Measurements from ENCODE around the gene GJA1.
A peak's percentile ranks its signal among the peaks of the same experiment; 100 is the strongest.
"Not testable (repeated sequence)": the region's sequence is repeated elsewhere in the genome, so short reads cannot be mapped to it uniquely, and the experiment has no call there.

GJA1 gene

DNA sequence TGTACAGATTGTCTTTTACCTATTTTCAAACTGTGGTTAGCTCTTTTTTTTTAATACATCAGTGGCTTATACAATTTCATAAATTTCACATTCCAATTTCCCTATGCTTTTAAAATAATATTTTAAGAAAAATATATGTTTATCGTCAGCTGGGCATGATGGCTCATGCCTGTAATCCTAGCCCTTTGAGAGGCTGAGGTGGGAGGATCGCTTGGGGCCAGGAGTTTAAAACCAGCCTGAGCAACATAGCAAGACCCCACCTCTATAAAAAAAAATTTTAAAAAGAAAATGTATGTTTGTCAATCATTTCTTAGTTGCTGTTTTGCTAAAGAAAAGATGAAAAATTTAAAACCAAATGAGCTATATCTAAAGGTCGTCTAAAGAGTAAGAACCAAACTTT is 3.4 kb downstream of the GJA1 start:
- Histone ChIP-seq H3K9me3 (ENCODE audit: control insufficient read depth in 1 of 2, low read length in 2 of 2) (no peaks in the 10 kb centered on the region), H3K4me1 (ENCODE audit: control insufficient read depth in 1 of 2, insufficient read depth in 2 of 2, low read length in 2 of 2) (no peaks in the 10 kb centered on the region), H3K27me3 (ENCODE audit: low read depth, low read length) (no peaks in the 10 kb centered on the region), H3K27ac (ENCODE audit: low read length) (peak overlapping the region; percentile 94), H3K36me3 (ENCODE audit: control insufficient read depth in 1 of 2, insufficient read depth in 2 of 2, low read length in 2 of 2) (peaks cover 0 to 8% of the 10 kb centered on the region in 2 donors), H3K4me3 (ENCODE audit: low read depth in 1 of 2, low read length in 2 of 2) (peak overlapping the region in 1 of 2 donors; percentile 46)

DNA sequence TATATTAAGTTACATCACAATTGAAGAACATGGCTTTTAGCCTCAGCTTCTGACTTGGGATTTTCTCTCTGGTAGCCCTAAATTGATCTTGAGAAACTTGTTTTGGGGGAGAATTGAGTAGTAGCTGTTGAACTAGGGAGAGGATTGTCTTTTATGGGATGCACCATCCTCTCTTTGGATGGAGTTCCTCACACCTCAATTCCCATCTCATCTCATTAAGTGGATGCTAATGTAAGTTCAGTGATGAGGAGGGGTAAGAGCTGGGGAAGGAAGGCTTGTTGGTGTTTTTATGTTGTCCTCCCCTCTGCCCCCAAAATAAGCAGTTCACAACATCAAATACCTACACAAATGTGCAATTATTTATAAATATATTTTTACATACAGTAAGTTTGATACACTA is 4.0 kb downstream of the GJA1 start:
- peaks cover 0 to 8% of the 10 kb centered on the region in 2 donors for H3K36me3 ChIP-seq (ENCODE audit: control insufficient read depth in 1 of 2, insufficient read depth in 2 of 2, low read length in 2 of 2)
- H3K9me3 ChIP-seq (ENCODE audit: control insufficient read depth in 1 of 2, low read length in 2 of 2), result no peaks in the 10 kb centered on the region
- peak overlapping the region; percentile 94 for H3K27ac ChIP-seq (ENCODE audit: low read length)
- H3K4me1 ChIP-seq (ENCODE audit: control insufficient read depth in 1 of 2, insufficient read depth in 2 of 2, low read length in 2 of 2), result no peaks in the 10 kb centered on the region
- H3K27me3 ChIP-seq (ENCODE audit: low read depth, low read length), result no peaks in the 10 kb centered on the region
- H3K4me3 ChIP-seq (ENCODE audit: low read depth in 1 of 2, low read length in 2 of 2), result peak overlapping the region; percentile 24 to 46

- Histone ChIP-seq H3K9me3 (ENCODE audit: control insufficient read depth in 1 of 2, low read length in 2 of 2) (no peaks in the 10 kb centered on the region), H3K36me3 (ENCODE audit: control insufficient read depth in 1 of 2, insufficient read depth in 2 of 2, low read length in 2 of 2) (peaks cover 0 to 8% of the 10 kb centered on the region in 2 donors), H3K27me3 (ENCODE audit: low read depth, low read length) (no peaks in the 10 kb centered on the region), H3K4me3 (ENCODE audit: low read depth in 1 of 2, low read length in 2 of 2) (peak overlapping the region in 1 of 2 donors; percentile 46), H3K4me1 (ENCODE audit: control insufficient read depth in 1 of 2, insufficient read depth in 2 of 2, low read length in 2 of 2) (no peaks in the 10 kb centered on the region), H3K27ac (ENCODE audit: low read length) (peak overlapping the region; percentile 94)
Observed at GRCh38 chr6:121439926-121440325, 4.5 kb downstream of the GJA1 start.

GRCh38 chr6:121441477-121441876 is 6.0 kb downstream of the GJA1 start:
- no peak overlapping the region for H3K27ac ChIP-seq (ENCODE audit: low read length)
- no peak overlapping the region for H3K4me3 ChIP-seq (ENCODE audit: low read depth in 1 of 2, low read length in 2 of 2)
- H3K9me3 ChIP-seq (ENCODE audit: control insufficient read depth in 1 of 2, low read length in 2 of 2), result no peaks in the 10 kb centered on the region
- H3K4me1 ChIP-seq (ENCODE audit: control insufficient read depth in 1 of 2, insufficient read depth in 2 of 2, low read length in 2 of 2), result no peaks in the 10 kb centered on the region
- H3K27me3 ChIP-seq (ENCODE audit: low read depth, low read length), result no peaks in the 10 kb centered on the region
- H3K36me3 ChIP-seq (ENCODE audit: control insufficient read depth in 1 of 2, insufficient read depth in 2 of 2, low read length in 2 of 2), result peaks cover 0 to 11% of the 10 kb centered on the region in 2 donors

DNA sequence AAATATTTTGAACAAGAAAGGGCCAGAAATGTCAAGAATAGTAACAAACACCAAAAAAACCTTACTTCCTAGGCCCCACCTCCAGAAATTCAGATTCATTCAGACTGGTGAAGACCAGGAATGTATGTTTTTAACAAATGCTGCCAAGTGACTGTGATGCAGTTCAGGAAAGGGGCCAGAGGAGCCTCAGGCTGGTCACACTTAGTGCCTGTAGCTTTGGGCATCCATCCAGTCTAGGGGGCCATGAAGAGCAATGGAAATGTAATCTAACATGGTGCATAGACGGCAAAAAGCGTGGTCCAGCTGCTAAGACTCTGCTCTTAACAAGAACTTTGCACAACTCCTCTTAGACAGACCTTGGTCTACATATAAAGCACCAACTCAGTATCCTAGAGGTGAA is 7.1 kb downstream of the GJA1 start:
- Histone ChIP-seq H3K36me3 (ENCODE audit: control insufficient read depth in 1 of 2, insufficient read depth in 2 of 2, low read length in 2 of 2) (peaks cover 5 to 13% of the 10 kb centered on the region in 2 donors), H3K4me1 (ENCODE audit: control insufficient read depth in 1 of 2, insufficient read depth in 2 of 2, low read length in 2 of 2) (no peaks in the 10 kb centered on the region), H3K9me3 (ENCODE audit: control insufficient read depth in 1 of 2, low read length in 2 of 2) (no peaks in the 10 kb centered on the region), H3K27ac (ENCODE audit: low read length) (no peak overlapping the region), H3K4me3 (ENCODE audit: low read depth in 1 of 2, low read length in 2 of 2) (no peak overlapping the region), H3K27me3 (ENCODE audit: low read depth, low read length) (no peaks in the 10 kb centered on the region)

DNA sequence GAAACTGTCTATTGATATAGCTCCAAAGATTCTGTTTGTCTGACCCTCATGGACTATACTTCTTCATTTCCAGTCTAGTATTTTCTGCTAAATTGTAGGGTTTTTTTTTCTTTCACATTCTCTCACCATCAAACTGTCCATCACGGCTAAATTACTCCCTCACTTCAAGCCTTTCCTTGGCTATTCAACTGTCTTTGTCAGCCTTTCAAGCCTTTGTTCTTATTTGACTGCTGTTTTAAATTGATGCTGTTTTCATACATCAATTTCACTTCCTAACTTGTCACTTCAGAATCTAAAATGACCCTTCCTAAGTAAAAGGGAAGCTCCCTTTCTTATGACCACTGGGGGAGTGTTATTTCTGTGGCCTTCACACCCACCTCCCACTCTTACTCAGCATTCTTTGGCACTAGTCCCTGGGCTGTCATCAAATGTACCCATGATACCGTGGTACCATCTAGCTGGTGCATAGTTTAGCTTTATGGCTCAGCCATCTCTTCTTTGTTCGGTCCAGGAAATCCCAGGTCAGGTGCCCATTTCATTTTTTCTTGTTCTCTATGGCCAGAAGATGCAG is 8.6 kb downstream of the GJA1 start:
- no peak overlapping the region for H3K4me3 ChIP-seq (ENCODE audit: low read depth in 1 of 2, low read length in 2 of 2)
- no peaks in the 10 kb centered on the region for H3K27me3 ChIP-seq (ENCODE audit: low read depth, low read length)
- peaks cover 5 to 14% of the 10 kb centered on the region in 2 donors for H3K36me3 ChIP-seq (ENCODE audit: control insufficient read depth in 1 of 2, insufficient read depth in 2 of 2, low read length in 2 of 2)
- peak overlapping the region; percentile 42 for H3K27ac ChIP-seq (ENCODE audit: low read length)
- H3K9me3 ChIP-seq (ENCODE audit: control insufficient read depth in 1 of 2, low read length in 2 of 2), result no peaks in the 10 kb centered on the region
- H3K4me1 ChIP-seq (ENCODE audit: control insufficient read depth in 1 of 2, insufficient read depth in 2 of 2, low read length in 2 of 2), result no peaks in the 10 kb centered on the region

DNA sequence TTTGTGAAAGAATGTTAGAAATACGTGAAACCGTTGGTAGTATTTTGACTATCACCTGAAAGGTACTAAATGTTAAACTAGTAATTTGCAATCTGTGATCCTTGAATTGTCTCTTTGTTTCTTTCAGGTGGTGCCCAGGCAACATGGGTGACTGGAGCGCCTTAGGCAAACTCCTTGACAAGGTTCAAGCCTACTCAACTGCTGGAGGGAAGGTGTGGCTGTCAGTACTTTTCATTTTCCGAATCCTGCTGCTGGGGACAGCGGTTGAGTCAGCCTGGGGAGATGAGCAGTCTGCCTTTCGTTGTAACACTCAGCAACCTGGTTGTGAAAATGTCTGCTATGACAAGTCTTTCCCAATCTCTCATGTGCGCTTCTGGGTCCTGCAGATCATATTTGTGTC is 11.3 kb downstream of the GJA1 start:
- H3K27me3 ChIP-seq (ENCODE audit: low read depth, low read length); H3K27ac ChIP-seq (ENCODE audit: low read length); H3K4me3 ChIP-seq (ENCODE audit: low read depth in 1 of 2, low read length in 2 of 2); H3K4me1 ChIP-seq (ENCODE audit: control insufficient read depth in 1 of 2, insufficient read depth in 2 of 2, low read length in 2 of 2); H3K9me3 ChIP-seq (ENCODE audit: control insufficient read depth in 1 of 2, low read length in 2 of 2): not testable (repeated sequence)
- peaks cover 5 to 14% of the 10 kb centered on the region in 2 donors for H3K36me3 ChIP-seq (ENCODE audit: control insufficient read depth in 1 of 2, insufficient read depth in 2 of 2, low read length in 2 of 2)

DNA sequence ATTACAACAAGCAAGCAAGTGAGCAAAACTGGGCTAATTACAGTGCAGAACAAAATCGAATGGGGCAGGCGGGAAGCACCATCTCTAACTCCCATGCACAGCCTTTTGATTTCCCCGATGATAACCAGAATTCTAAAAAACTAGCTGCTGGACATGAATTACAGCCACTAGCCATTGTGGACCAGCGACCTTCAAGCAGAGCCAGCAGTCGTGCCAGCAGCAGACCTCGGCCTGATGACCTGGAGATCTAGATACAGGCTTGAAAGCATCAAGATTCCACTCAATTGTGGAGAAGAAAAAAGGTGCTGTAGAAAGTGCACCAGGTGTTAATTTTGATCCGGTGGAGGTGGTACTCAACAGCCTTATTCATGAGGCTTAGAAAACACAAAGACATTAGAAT is 12.3 kb downstream of the GJA1 start:
- peaks cover 5 to 14% of the 10 kb centered on the region in 2 donors for H3K36me3 ChIP-seq (ENCODE audit: control insufficient read depth in 1 of 2, insufficient read depth in 2 of 2, low read length in 2 of 2)
- H3K27me3 ChIP-seq (ENCODE audit: low read depth, low read length); H3K27ac ChIP-seq (ENCODE audit: low read length); H3K9me3 ChIP-seq (ENCODE audit: control insufficient read depth in 1 of 2, low read length in 2 of 2); H3K4me3 ChIP-seq (ENCODE audit: low read depth in 1 of 2, low read length in 2 of 2); H3K4me1 ChIP-seq (ENCODE audit: control insufficient read depth in 1 of 2, insufficient read depth in 2 of 2, low read length in 2 of 2): not testable (repeated sequence)

DNA sequence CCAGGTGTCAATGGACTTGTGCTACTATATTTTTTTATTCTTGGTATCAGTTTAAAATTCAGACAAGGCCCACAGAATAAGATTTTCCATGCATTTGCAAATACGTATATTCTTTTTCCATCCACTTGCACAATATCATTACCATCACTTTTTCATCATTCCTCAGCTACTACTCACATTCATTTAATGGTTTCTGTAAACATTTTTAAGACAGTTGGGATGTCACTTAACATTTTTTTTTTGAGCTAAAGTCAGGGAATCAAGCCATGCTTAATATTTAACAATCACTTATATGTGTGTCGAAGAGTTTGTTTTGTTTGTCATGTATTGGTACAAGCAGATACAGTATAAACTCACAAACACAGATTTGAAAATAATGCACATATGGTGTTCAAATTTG is 13.1 kb downstream of the GJA1 start:
- H3K36me3 ChIP-seq (ENCODE audit: control insufficient read depth in 1 of 2, insufficient read depth in 2 of 2, low read length in 2 of 2), result peaks cover 5 to 14% of the 10 kb centered on the region in 2 donors
- H3K27ac ChIP-seq (ENCODE audit: low read length); H3K4me1 ChIP-seq (ENCODE audit: control insufficient read depth in 1 of 2, insufficient read depth in 2 of 2, low read length in 2 of 2); H3K4me3 ChIP-seq (ENCODE audit: low read depth in 1 of 2, low read length in 2 of 2); H3K27me3 ChIP-seq (ENCODE audit: low read depth, low read length); H3K9me3 ChIP-seq (ENCODE audit: control insufficient read depth in 1 of 2, low read length in 2 of 2): not testable (repeated sequence)

DNA sequence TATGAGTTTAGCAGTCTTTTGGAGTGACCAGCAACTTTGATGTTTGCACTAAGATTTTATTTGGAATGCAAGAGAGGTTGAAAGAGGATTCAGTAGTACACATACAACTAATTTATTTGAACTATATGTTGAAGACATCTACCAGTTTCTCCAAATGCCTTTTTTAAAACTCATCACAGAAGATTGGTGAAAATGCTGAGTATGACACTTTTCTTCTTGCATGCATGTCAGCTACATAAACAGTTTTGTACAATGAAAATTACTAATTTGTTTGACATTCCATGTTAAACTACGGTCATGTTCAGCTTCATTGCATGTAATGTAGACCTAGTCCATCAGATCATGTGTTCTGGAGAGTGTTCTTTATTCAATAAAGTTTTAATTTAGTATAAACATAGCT is 13.9 kb downstream of the GJA1 start:
- Histone ChIP-seq H3K27ac (ENCODE audit: low read length) (no peak overlapping the region), H3K36me3 (ENCODE audit: control insufficient read depth in 1 of 2, insufficient read depth in 2 of 2, low read length in 2 of 2) (peaks cover 5 to 14% of the 10 kb centered on the region in 2 donors), H3K4me1 (ENCODE audit: control insufficient read depth in 1 of 2, insufficient read depth in 2 of 2, low read length in 2 of 2) (no peaks in the 10 kb centered on the region), H3K27me3 (ENCODE audit: low read depth, low read length) (no peaks in the 10 kb centered on the region), H3K9me3 (ENCODE audit: control insufficient read depth in 1 of 2, low read length in 2 of 2) (no peaks in the 10 kb centered on the region), H3K4me3 (ENCODE audit: low read depth in 1 of 2, low read length in 2 of 2) (no peak overlapping the region)

GRCh38 chr6:121450242-121450641 is 14.8 kb downstream of the GJA1 start:
- no peak overlapping the region for H3K27ac ChIP-seq (ENCODE audit: low read length)
- H3K36me3 ChIP-seq (ENCODE audit: control insufficient read depth in 1 of 2, insufficient read depth in 2 of 2, low read length in 2 of 2), result peaks cover 5 to 14% of the 10 kb centered on the region in 2 donors
- H3K4me1 ChIP-seq (ENCODE audit: control insufficient read depth in 1 of 2, insufficient read depth in 2 of 2, low read length in 2 of 2), result no peaks in the 10 kb centered on the region
- H3K27me3 ChIP-seq (ENCODE audit: low read depth, low read length), result no peaks in the 10 kb centered on the region
- H3K9me3 ChIP-seq (ENCODE audit: control insufficient read depth in 1 of 2, low read length in 2 of 2), result no peaks in the 10 kb centered on the region
- H3K4me3 ChIP-seq (ENCODE audit: low read depth in 1 of 2, low read length in 2 of 2), result no peak overlapping the region

DNA sequence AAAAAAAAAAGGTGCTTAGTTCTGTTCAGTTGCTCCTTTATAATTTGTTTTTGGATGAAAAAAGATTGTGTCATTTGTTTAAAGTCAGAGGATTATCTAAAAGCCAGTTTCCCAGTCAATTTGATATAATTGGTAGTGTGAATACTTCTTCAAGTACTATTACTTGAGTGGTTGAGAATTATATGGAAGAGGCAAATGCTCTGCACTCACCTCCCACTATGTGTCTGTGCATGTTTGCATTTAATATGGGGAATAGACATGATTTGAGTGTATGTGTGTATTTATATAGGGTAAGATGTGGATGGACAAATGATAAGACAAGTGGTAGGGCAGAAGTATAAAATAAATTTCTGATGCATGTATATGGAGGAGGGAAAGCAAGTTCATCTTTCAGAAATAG is 15.8 kb downstream of the GJA1 start:
- H3K27me3 ChIP-seq (ENCODE audit: low read depth, low read length), result no peaks in the 10 kb centered on the region
- H3K9me3 ChIP-seq (ENCODE audit: control insufficient read depth in 1 of 2, low read length in 2 of 2), result no peaks in the 10 kb centered on the region
- no peaks in the 10 kb centered on the region for H3K4me1 ChIP-seq (ENCODE audit: control insufficient read depth in 1 of 2, insufficient read depth in 2 of 2, low read length in 2 of 2)
- no peak overlapping the region for H3K27ac ChIP-seq (ENCODE audit: low read length)
- peaks cover 5 to 13% of the 10 kb centered on the region in 2 donors for H3K36me3 ChIP-seq (ENCODE audit: control insufficient read depth in 1 of 2, insufficient read depth in 2 of 2, low read length in 2 of 2)
- H3K4me3 ChIP-seq (ENCODE audit: low read depth in 1 of 2, low read length in 2 of 2), result no peak overlapping the region

Data from muscle layer of duodenum (tissue), 2 donors.